D721Med (cell line): ENCODE measurements around the gene TMEM204.

Experiments used
- DNase-seq: peaks from one replicate; pipeline ENCODE4 v3.0.0; 2011; ENCODE audit warnings: low spot score; ENCODE audit not compliant: insufficient read length
- FAIRE-seq: peaks from 2 replicates; lab custom pipeline; 2011; peaks lifted over from hg19 to GRCh38; lab: Jason Lieb, UNC
- TF ChIP-seq, protein P1 (sequence below): IDR thresholded peaks from 2 replicates; pipeline ENCODE4 v1.5.1; 2012; ENCODE audit warnings: mild to moderate bottlenecking, control low read depth; ENCODE audit not compliant: insufficient read depth; ENCODE audit errors: missing control alignments

TMEM204 gene

DNA sequence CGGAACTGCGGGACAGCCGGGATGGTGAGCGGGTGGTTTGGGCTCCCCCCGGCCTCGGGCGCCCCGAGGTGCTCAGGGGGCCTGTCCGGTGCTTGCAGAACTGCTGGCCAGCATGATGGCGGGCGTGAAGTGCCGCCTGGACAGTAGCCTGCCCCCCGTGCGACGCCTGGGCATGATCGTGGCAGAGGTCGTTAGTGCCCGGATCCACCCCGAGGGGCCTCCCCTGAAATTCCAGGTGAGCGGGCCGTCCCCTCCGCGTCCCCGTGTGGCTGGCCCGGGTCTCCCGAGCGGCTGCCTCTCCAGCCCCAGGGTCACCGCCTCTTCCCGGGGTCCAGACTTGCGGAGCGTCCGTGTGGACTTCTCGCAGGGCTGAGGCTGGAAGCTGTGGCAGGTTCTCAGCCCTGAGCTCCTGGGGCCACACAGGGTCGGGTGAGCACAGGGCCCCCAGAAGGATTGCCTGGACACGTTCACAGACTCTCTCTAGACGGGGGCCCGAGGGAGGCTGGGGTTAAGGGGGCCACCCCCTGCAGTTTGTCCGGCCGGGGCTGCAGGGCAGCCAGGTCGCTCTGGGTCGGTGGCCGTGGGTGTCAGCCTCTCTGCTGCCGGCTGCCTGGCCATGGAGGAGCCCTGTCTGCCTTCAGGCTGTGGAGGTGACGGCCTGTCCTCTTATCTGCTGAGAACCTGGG is 32.9 kb upstream of the TMEM204 start:
- TF ChIP-seq, protein P1, sequence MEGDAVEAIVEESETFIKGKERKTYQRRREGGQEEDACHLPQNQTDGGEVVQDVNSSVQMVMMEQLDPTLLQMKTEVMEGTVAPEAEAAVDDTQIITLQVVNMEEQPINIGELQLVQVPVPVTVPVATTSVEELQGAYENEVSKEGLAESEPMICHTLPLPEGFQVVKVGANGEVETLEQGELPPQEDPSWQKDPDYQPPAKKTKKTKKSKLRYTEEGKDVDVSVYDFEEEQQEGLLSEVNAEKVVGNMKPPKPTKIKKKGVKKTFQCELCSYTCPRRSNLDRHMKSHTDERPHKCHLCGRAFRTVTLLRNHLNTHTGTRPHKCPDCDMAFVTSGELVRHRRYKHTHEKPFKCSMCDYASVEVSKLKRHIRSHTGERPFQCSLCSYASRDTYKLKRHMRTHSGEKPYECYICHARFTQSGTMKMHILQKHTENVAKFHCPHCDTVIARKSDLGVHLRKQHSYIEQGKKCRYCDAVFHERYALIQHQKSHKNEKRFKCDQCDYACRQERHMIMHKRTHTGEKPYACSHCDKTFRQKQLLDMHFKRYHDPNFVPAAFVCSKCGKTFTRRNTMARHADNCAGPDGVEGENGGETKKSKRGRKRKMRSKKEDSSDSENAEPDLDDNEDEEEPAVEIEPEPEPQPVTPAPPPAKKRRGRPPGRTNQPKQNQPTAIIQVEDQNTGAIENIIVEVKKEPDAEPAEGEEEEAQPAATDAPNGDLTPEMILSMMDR, result no peak
- FAIRE-seq, result no peak
- DNase-seq, result no peak

DNA sequence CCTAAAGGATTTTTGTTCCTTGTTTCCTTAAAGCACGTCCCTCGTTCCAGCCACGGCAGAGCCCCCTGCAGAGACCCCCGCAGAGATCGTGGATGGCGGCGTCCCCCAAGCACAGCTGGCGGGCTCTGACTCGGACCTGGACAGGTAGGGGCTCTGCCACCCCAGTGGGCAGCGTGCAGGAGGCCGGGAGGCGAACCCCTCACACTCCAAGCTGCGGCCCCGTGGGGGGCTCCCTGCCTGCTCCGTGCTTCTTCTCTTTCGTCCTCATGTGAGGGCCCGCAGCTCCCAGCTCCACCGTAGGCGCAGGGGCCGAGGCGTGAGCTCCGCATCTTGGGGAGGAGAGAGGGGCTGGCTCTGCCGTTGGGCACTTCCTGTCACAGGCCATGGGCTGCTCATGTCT is 31.8 kb upstream of the TMEM204 start:
- FAIRE-seq (no peak), DNase-seq (no peak)
- TF ChIP-seq, protein P1, result no peak

- FAIRE-seq (no peak), DNase-seq (no peak)
- TF ChIP-seq, protein P1, result no peak
These were observed 31.1 kb upstream of the TMEM204 start for GRCh38 chr16:1502092-1503004.

DNA sequence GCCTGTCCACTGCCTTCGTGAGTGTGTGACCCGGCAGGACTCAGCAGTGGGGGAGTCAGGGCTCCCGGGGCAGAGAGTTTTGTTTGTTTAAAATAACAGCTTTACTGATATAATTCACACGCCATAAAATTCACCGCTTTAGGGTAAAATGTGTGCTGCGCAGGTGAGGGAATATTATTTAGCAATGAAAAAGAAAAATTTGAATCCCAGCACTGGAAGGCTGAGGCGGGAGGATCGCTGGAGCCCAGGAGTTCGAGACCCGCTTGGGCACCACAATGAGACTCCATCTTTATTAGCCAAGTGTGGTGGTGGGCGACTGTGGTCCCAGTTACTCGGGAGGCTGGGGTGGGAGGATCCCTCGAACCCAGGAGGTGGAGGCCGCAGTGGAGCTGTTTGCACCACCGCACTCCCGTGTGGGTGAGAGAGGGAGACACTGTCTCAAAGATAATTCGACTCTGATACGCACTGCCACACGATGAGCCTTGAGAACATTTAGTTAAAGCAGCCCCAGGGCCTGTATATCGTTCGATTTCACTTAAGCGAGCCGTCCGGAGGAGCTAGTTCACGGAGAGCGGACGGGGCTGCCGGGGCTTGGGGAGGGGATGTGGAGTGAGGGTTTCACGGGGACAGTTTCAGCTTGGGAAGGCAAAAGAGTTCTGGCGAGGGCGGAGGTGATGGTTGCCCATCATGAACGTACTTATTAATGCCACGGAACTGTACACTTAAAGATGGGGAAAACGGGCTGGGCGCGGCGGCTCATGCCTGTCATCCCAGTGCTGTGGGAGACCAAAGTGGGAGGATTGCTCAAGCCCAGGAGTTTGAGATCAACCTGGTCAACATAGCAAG is 30.1 kb upstream of the TMEM204 start:
- TF ChIP-seq, protein P1, result no peak
- no peak for FAIRE-seq

DNA sequence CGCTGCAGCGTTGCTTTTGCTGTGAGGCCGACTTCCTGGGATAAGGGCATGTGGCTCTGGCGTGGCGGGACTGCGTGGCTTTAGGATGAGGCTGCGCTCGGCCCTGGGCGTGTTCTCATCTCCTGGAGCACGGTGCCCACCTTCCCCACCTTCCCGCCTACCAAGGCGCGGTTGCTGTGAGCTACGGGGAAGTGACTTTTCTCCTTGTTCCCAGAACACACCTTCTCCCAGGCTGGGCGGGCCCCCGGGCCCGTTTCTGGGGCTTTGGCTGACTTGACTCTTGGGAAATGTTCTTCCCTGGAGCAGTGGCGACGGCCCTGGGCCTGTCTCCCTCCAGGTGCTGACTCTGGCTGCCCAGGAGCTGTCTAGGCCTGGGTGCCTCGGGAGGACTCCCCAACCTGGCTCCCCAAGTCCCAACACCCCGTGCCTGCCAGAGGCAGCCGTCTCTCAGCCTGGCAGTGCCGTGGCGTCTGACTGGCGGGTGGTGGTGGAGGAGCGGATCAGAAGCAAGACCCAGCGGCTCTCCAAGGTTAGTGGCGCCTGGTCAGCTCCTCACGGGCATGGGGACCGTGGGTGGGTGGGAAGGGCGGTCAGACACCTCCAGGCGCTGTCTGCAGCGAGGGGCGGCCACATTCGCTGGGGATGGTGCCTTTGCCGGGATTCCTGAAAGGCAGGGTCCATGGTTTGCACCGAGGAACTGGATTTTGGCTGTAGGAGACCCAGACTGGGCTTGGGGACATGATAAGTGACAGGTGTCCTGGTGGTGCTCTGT is 28.2 kb upstream of the TMEM204 start:
- TF ChIP-seq, protein P1, result no peak
- FAIRE-seq (no peak), DNase-seq (no peak)

More for the DNA sequence above, 30.1 kb upstream of the TMEM204 start:
- no peak for DNase-seq

DNA sequence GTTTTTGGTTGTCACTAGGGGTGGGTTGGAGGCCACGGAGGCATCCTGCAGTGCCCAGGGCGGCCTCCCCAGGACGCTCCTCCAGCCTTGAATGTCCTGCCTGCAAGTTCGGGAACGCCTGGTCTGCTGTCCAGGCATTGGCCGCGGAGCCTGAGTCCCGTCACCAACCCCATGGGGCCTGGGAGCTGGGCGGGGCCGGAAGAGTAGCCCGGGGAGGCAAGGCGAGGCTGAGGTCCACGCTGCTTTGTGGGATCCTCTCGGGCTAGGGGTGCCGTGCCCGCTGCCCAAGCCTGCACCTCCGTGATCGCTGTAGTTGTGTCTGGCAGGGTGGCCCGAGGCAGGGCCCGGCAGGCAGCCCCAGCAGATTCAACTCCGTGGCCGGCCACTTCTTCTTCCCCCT is 27.6 kb upstream of the TMEM204 start:
- DNase-seq (no peak), FAIRE-seq (no peak)
- TF ChIP-seq, protein P1, result no peak
